Duodenal mucosa (tissue), 2 donors: ENCODE measurements around the gene MAN1C1.

Source experiments
- H3K27ac ChIP-seq: one replicate; pipeline ENCODE4 v1.7.0; 2013; ENCODE audit warnings: low read depth, low read length
- H3K27me3 ChIP-seq, 2 donors: one replicate each; pipeline ENCODE4 v1.7.0; 2013; ENCODE audit warnings: low read length in 2 of 2, control low read depth in 1 of 2; ENCODE audit not compliant: insufficient read depth in 2 of 2, control insufficient read depth in 1 of 2
- H3K36me3 ChIP-seq, 2 donors: one replicate each; pipeline ENCODE4 v1.7.0; 2013; ENCODE audit warnings: low read length in 2 of 2, control low read depth in 1 of 2; ENCODE audit not compliant: insufficient read depth in 2 of 2, control insufficient read depth in 1 of 2
- H3K4me1 ChIP-seq, 2 donors: one replicate each; pipeline ENCODE4 v1.7.0; 2013; ENCODE audit warnings: low read length in 2 of 2, control low read depth in 1 of 2; ENCODE audit not compliant: insufficient read depth in 2 of 2, control insufficient read depth in 1 of 2
- H3K4me3 ChIP-seq, 2 donors: one replicate each; pipeline ENCODE4 v1.7.0; 2013; ENCODE audit warnings: low read length in 2 of 2, low read depth in 1 of 2
- H3K9ac ChIP-seq, 2 donors: one replicate each; pipeline ENCODE4 v1.7.0; 2013; ENCODE audit warnings: low read length in 2 of 2, low read depth in 1 of 2
- H3K9me3 ChIP-seq, 2 donors: one replicate each; pipeline ENCODE4 v1.7.0; 2013; ENCODE audit warnings: low read length in 2 of 2, control low read depth in 1 of 2; ENCODE audit not compliant: control insufficient read depth in 1 of 2

MAN1C1 gene

GRCh38 chr1:25645637-25646400 is 29.2 kb downstream of the MAN1C1 start:
- H3K9ac ChIP-seq = no peak overlapping the region
- H3K4me3 ChIP-seq = no peak overlapping the region
- H3K9me3 ChIP-seq = no peaks in the 10 kb centered on the region
- peaks cover 5 to 18% of the 10 kb centered on the region in 2 donors for H3K4me1 ChIP-seq
- peaks cover 0 to 4% of the 10 kb centered on the region in 2 donors for H3K27me3 ChIP-seq
- no peaks in the 10 kb centered on the region for H3K36me3 ChIP-seq
- H3K27ac ChIP-seq = no peak overlapping the region

DNA sequence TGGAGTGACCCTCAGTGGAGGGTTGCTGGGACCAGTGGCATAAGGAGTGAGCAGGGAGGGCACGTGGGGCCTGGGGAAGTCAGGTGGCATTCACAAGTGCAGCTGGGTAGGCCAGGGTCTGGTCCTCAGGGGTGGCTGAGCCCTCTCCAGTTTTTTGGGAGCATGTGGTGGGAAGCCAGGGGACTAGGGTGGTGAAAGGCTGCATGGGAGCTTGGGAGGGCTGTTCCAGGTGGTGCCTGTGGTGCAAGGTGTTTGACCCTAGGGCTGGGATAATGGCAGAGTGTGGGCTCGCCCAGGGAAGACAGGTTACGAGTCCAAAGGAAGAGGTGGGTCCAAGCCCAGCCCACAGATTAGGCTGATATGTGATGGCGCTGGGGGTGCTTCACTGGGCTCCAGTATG is 30.5 kb downstream of the MAN1C1 start:
- Histone ChIP-seq H3K9ac (no peak overlapping the region), H3K4me1 (peaks cover 5 to 8% of the 10 kb centered on the region in 2 donors), H3K36me3 (no peaks in the 10 kb centered on the region), H3K4me3 (no peak overlapping the region), H3K27me3 (no peaks in the 10 kb centered on the region), H3K27ac (no peak overlapping the region), H3K9me3 (no peaks in the 10 kb centered on the region)

DNA sequence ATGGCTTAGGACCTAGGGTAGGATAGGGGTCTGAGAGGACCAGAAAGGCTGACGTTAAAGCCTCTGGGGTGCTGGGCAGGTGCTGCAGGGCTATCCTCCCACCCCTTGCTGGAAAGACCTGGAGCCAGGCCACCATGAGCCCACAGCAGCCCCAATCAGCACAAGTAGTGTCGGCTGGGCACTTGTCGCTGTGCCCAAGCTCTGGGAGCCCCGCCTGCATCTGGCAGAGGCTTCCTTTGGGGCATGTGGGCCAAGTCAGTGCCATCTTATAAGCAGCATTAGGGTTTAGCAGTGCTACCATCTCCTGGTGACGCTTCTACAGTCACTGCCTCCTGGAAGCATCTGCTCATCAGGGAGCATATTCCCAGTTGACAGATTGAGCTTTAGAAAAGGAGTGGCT is 31.3 kb downstream of the MAN1C1 start:
- H3K4me1 ChIP-seq = peaks cover 1 to 3% of the 10 kb centered on the region in 2 donors
- H3K4me3 ChIP-seq = no peak overlapping the region
- H3K27me3 ChIP-seq = no peaks in the 10 kb centered on the region
- H3K9me3 ChIP-seq = no peaks in the 10 kb centered on the region
- no peaks in the 10 kb centered on the region for H3K36me3 ChIP-seq
- no peak overlapping the region for H3K27ac ChIP-seq
- no peak overlapping the region for H3K9ac ChIP-seq

GRCh38 chr1:25648681-25649440 is 32.3 kb downstream of the MAN1C1 start:
- Histone ChIP-seq H3K27ac (no peak overlapping the region), H3K4me1 (no peaks in the 10 kb centered on the region), H3K27me3 (no peaks in the 10 kb centered on the region), H3K36me3 (no peaks in the 10 kb centered on the region), H3K4me3 (no peak overlapping the region), H3K9ac (no peak overlapping the region), H3K9me3 (no peaks in the 10 kb centered on the region)

DNA sequence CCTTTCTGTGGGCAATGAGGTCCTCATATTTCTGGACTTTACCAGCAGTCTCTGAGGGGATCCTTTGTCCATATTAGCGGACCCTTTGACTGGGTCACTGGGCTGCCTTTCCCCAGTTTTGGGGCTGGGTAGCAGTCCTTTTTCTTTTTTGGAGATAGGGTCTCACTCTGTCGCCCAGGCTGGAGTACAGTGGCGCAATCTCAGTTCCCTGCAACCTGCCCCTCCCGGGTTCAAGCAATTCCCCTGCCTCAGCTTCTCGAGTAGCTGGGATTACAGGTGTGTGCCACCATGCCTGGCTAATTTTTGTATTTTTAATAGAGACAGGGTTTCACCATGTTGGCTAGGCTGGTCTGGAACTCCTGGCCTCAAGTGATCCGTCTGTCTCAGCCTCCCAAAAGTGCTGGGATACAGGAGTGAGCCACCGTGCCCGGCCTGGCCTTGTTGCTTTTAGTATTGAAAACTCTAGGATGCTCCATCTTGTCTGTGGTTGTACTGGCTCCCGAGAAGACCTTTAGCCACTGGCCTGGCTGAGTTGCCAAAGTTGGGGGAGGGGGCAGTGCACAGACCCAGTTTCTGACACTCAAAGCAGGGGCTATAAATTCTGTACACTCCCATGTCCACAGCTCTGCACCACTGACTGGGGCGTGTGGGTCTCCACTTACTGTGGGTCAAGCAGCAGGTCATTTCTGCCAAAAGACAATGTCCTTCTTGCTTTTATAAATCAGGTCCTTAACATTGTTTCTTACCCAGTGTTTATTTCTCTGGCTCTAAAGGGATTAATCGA is 33.1 kb downstream of the MAN1C1 start:
- H3K27ac ChIP-seq = no peak overlapping the region
- no peaks in the 10 kb centered on the region for H3K9me3 ChIP-seq
- no peak overlapping the region for H3K4me3 ChIP-seq
- H3K27me3 ChIP-seq = no peaks in the 10 kb centered on the region
- H3K36me3 ChIP-seq = no peaks in the 10 kb centered on the region
- no peaks in the 10 kb centered on the region for H3K4me1 ChIP-seq
- H3K9ac ChIP-seq = no peak overlapping the region

DNA sequence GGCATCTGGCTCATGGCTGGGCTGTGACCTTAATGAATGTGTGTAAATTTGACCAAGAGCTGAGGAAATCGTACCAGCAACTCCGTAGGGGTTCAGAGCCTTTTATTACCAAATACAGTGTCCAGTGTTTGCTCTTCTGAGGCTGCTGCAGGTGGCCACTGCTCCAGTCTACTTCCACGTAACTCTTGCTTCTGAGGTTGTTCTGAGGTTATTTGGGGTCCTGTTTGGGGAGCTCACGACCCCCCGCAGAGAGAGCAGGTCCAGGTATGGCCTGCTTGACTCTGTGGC is 33.6 kb downstream of the MAN1C1 start:
- Histone ChIP-seq H3K27ac (no peak overlapping the region), H3K4me3 (no peak overlapping the region), H3K36me3 (no peaks in the 10 kb centered on the region), H3K9me3 (no peaks in the 10 kb centered on the region), H3K27me3 (no peaks in the 10 kb centered on the region), H3K4me1 (no peaks in the 10 kb centered on the region), H3K9ac (no peak overlapping the region)

- no peaks in the 10 kb centered on the region for H3K36me3 ChIP-seq
- no peak overlapping the region for H3K9ac ChIP-seq
- no peaks in the 10 kb centered on the region for H3K27me3 ChIP-seq
- no peak overlapping the region for H3K4me3 ChIP-seq
- no peaks in the 10 kb centered on the region for H3K9me3 ChIP-seq
- no peaks in the 10 kb centered on the region for H3K4me1 ChIP-seq
- no peak overlapping the region for H3K27ac ChIP-seq
These were observed 34.5 kb downstream of the MAN1C1 start for GRCh38 chr1:25651036-25651640.

- Histone ChIP-seq H3K4me1 (no peaks in the 10 kb centered on the region), H3K36me3 (no peaks in the 10 kb centered on the region), H3K27me3 (no peaks in the 10 kb centered on the region), H3K9me3 (no peaks in the 10 kb centered on the region), H3K4me3 (no peak overlapping the region), H3K27ac (no peak overlapping the region), H3K9ac (no peak overlapping the region)
These were observed 35.5 kb downstream of the MAN1C1 start for GRCh38 chr1:25651824-25652741.

DNA sequence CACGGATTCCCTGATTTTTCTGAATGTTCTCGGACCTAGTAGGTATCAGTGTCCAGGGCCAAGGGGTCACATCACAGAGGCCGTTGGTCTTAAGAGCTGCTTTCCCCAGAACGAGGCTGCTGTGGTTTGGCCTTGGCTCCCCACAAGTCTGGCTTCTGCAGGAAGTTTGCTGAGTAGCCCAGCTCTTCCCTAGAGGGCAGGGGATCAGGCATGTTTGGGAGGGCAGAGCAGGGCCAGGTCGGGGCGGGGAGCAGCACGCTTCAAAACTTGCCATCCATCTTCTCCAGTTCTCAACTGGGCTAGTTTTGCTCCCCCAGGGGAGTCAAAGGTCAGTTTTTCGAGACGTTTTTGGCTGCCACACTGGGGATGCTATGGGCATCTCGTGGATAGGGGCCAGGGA is 37.0 kb downstream of the MAN1C1 start:
- no peaks in the 10 kb centered on the region for H3K27me3 ChIP-seq
- no peaks in the 10 kb centered on the region for H3K36me3 ChIP-seq
- no peak overlapping the region for H3K9ac ChIP-seq
- H3K4me3 ChIP-seq = no peak overlapping the region
- H3K9me3 ChIP-seq = no peaks in the 10 kb centered on the region
- H3K27ac ChIP-seq = no peak overlapping the region
- no peaks in the 10 kb centered on the region for H3K4me1 ChIP-seq
